ENCODE results near the gene CEBPG.

Gene CEBPG

DNA sequence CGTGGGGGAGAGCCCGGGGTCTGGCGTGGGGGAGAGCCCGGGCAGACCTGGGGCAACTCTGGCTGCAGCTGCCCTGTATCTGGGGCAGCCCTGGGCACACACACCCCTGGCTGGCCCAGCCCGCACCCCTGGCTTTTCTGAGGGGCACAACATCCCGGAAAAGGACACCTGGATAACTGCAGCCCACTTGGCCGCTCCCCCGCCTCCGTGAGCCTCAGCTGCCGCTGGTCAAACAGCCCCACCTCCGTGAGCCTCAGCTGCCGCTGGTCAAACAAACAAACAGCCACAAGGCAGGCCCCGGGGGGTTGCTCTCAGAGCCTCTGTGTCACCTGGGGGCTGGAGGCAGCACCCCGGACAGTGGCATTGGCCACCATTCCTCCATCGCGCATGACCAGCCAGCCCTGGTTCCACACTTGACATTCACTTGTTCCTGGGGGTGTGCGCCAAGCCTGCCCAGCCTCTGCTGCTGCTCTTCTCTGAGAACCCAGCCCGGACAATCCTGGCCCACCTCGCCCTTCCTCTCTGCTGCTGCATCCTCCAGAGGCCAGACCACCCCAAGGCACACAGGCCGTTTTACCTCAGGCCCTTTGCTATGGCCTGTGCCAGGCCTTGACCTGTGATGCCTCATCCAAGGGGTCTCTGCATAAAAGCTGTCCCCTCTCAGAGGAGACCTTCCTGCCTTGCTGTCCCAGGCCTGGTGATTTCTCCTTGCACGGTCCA lies 19.9 kb downstream of the CEBPG start:
- no peak for TF ChIP-seq CTCF (IDR thresholded peaks at IDR 0.05; ENCODE audit: extremely low read depth, missing control alignments)
- DNase-seq (ENCODE audit: low spot score) = no peak

DNA sequence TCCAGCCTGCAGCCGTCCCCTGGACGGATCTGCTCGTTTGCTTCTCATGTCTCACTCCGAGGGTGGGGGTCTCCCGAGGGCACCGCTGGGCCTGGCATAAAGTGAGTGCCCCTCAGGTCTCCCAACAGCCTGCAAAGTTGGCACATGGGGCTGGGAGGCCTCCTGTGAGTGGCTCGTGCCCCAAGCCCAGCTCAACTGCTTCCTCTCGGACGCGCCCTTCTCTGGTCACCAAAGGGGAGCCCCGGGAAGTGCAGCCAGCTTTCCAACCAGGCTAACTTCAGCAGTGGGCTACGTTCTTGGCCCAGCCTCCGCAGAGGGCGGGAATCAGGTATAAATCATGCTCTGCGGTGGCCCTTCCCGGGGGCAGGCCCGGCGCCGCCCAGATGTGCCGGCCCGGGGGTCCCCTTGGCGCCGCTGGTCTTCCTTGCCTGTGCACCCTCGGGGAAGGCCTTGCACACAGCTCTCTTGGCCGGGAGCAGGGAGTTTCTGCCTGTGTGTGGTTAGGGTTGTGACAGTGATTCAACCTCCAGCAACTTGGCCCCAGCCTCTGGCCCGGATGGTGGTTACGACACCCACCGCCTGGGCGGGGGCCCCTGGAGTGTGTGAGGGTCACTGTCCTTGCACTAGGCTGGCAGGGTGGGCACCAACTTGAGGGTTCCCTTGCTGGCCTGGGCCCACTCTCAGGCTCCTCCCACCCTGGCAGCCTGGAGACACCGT lies 20.7 kb downstream of the CEBPG start:
- no peak for TF ChIP-seq CTCF (IDR thresholded peaks at IDR 0.05; ENCODE audit: extremely low read depth, missing control alignments)
- no peak for DNase-seq (ENCODE audit: low spot score)

DNA sequence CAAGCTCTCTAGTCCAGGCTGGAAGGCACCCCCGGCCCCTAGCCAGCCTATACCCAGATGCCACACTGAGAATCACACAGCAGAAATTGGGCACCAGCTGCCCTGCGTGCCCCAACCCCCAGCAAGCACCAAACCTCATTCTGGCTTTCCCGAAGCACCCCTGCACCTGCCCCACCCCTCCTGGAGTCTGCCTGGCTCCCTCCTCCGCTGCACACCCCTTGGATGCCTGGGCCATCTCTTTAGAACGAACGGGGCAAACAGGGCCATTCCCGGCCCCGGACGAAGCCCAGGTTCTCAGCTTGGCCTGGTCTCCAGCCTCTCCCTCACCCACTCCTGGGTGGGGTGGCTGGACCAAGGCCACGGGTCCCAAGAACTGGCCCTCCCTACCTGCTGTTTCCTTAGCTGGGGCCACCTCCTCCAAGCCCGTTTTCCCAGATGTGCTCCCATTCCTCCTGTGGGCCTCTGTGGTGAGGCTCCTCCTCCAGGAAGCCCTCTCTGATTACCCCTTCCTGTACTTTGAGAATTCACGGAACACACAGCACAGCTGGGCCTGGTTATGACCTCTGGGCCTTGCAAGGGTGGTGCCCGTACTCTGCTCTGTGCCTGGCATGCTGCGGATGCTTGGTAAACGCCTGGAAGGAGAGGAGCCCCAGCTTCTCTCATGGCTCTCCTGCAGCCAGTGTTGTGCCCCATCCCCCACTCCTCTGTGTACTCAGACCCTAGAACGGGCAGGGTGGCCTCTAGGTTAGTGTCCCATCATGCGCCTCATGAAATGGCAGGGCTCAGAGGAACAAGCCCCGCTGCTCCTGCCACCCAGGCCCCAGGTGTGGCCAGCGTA lies 21.4 kb downstream of the CEBPG start:
- no peak for TF ChIP-seq CTCF (IDR thresholded peaks at IDR 0.05; ENCODE audit: extremely low read depth, missing control alignments)
- DNase-seq (ENCODE audit: low spot score) = no peak

DNA sequence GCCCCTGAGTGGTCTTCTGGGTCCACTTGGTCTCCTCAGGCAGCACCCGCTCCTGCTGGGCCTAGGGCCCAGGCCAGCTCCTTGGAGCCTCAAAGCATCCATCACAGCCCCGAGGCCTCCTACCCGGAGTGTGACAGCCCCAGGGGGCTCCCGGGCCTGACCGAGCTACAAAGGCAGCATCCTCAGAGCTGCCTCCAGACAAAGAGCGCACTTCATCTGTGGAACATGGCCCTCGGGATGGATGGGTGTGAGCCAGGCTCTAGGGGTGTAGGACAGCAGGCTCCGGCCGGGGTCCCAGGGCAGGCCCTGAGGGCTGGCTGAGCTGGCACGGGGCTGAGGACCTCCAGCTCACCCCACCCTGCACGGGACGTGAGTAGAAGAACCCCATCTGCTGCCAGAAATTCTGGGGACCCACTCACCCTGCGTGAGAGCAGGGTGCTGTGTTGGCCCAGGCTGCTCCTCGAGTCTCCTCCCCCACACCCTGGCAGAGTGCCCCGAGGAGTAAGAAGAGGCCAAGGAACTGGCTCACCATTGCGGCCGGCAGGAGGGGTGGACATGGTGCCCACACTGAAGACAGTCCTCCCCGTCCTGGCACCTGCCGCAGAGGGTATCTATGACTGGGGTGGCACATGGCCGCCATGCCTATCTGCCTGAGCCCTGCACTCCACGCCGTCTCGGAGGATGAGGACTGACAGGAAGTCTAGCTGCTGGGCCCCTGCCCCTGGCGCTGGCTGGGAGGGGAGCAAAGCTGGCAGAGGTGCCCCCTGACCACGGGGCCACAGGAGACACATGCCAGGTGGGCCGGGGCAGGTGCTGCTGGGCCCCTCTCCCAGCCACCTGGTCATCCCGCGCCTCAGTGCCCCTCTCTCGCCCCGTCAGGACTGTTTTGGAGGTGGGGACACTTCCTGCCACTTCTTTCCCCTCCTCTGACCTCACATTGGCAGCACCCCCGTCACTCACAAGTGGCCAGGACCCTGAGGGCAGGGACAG lies 22.3 kb downstream of the CEBPG start:
- DNase-seq (ENCODE audit: low spot score) = no peak
- TF ChIP-seq CTCF (IDR thresholded peaks at IDR 0.05; ENCODE audit: extremely low read depth, missing control alignments) = no peak

DNA sequence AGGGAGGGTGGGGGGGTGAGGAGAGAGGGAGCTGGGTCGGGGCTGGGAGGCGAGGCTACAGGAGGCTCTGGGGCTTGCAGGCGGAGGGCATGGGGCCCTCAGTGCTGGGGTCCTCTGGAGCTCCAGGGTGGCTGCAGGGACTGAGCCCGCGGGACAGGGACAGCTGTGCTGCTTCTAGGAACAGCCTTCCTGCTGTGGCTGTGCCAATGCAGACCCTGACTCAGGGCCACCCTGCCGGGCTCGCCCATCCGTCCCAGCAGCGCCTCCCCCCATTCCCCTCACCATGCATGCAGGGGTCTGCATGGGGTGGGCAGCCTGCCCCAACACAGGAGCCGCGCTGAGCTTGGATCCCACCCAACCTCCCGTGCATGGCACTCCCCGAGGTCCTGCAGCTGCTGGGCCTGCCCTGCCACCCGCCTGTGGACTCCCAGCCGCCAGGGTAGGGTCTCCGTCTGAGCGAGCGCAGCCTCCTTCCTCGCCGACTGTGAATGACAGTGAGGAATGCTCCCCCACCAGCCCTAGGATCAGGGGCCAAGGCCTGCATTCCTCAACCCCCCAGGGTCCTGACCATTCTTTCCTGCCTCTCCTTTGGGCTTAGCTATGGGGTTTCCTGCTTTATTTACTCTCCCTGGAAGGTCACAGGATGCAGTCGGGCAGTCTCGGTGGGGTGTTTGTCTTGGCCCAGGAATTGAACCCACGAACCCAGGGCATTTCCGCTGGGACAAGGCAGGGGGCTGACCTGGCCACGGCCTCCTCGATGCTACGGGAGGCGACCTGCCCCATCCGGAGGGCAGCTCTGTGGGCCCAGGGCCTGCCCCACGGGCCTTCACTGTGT lies 23.4 kb downstream of the CEBPG start:
- TF ChIP-seq CTCF (IDR thresholded peaks at IDR 0.05; ENCODE audit: extremely low read depth, missing control alignments) = no peak
- DNase-seq (ENCODE audit: low spot score) = no peak

Data from GM20000 (cell line).